Testis (tissue), 2 donors: Measurements from ENCODE around the gene NYAP2.

Experiments used
- POLR2A ChIP-seq: fragments of 450-650 bp; IDR thresholded peaks from one replicate; pipeline ENCODE4 v1.6.1; 2017; ENCODE audit warnings: antibody characterized with exemption, mild to moderate bottlenecking, moderate library complexity
- TF ChIP-seq, protein P1 (sequence below), 3 experiments: fragments of 450-650 bp in 2 of 3; fragments of 200-600 bp in 1 of 3; sonication (generic) in 1 of 3; IDR thresholded peaks; one replicate each; pipeline ENCODE4 v1.5.1; 2016 to 2019; ENCODE audit warnings: antibody characterized with exemption in 3 of 3, mild to moderate bottlenecking in 2 of 3, moderate library complexity in 1 of 3

DNA sequence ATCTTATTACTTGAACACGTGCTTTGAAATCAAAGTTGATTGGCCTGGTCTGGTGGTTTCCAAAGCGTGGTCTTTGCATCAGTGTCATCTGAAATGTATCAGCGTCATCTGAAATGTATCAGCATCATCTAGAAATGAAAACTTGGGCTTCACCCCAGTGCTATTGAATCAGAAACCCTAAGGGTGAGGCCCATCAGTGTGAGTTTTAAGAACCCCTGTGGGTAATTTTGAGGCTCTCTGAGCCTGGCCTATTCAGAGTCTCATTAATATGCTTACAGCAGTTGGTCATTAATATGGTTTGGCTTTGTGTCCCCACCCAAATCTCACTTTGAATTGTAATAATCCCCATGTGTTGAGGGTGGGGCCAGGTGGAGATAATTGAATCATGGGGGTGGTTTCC, 85.2 kb downstream of the NYAP2 start:
- TF ChIP-seq, protein P1, sequence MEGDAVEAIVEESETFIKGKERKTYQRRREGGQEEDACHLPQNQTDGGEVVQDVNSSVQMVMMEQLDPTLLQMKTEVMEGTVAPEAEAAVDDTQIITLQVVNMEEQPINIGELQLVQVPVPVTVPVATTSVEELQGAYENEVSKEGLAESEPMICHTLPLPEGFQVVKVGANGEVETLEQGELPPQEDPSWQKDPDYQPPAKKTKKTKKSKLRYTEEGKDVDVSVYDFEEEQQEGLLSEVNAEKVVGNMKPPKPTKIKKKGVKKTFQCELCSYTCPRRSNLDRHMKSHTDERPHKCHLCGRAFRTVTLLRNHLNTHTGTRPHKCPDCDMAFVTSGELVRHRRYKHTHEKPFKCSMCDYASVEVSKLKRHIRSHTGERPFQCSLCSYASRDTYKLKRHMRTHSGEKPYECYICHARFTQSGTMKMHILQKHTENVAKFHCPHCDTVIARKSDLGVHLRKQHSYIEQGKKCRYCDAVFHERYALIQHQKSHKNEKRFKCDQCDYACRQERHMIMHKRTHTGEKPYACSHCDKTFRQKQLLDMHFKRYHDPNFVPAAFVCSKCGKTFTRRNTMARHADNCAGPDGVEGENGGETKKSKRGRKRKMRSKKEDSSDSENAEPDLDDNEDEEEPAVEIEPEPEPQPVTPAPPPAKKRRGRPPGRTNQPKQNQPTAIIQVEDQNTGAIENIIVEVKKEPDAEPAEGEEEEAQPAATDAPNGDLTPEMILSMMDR (IDR thresholded peaks at IDR 0.05): no peak
- TF ChIP-seq POLR2A: no peak
